Right lung (tissue), 5 donors: Measurements from ENCODE around the gene CD180. TPM values are rescaled to one million over a fixed set of nuclear protein-coding genes. Genes with fewer than 3 reads are reported as not detected.
A peak's percentile ranks its signal among the peaks of the same experiment; 100 is the strongest.
"Not testable (repeated sequence)": the region's sequence is repeated elsewhere in the genome, so short reads cannot be mapped to it uniquely, and the experiment has no call there.

Source experiments
- DNase-seq, 2 donors: peaks; one replicate each; pipeline ENCODE4 v3.0.0-alpha.2; 2013
- polyA plus RNA-seq, 5 donors: library from polyadenylated mRNA; unstranded; fragments of 120-200 nt; gene quantifications; one replicate each; pipeline versions ENCODE4 v1.2.1 to v1.2.3, GENCODE V29; 2013; ENCODE audit warnings: inconsistent platforms in 1 of 5, low replicate concordance in 1 of 5; ENCODE audit not compliant: insufficient read length in 5 of 5, insufficient read depth in 1 of 5

Gene CD180
- polyA plus RNA-seq, 5 donors: 0.50 to 1.9 (median 0.92) TPM

GRCh38 chr5:67190410-67190809 is 6.2 kb downstream of the CD180 start:
- DNase-seq: no peak

- DNase-seq: no peak
Observed at GRCh38 chr5:67189931-67190330, 6.7 kb downstream of the CD180 start.

DNA sequence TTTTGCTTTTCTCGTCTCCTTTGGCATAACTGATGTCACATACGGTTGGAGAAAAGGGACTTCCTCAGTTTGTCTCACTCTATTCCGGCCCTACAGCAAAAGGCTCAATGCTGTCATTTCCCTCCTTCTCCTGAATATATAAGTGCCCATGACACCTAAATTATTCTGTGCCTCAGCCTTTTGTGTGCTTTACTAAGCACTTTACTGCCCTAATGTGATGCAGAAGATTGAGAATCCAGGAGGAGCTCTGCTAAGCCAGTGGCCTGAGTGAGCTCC is 7.6 kb downstream of the CD180 start:
- DNase-seq: no peak

- no peak for DNase-seq
Observed at GRCh38 chr5:67188274-67189078, 8.1 kb downstream of the CD180 start.

DNA sequence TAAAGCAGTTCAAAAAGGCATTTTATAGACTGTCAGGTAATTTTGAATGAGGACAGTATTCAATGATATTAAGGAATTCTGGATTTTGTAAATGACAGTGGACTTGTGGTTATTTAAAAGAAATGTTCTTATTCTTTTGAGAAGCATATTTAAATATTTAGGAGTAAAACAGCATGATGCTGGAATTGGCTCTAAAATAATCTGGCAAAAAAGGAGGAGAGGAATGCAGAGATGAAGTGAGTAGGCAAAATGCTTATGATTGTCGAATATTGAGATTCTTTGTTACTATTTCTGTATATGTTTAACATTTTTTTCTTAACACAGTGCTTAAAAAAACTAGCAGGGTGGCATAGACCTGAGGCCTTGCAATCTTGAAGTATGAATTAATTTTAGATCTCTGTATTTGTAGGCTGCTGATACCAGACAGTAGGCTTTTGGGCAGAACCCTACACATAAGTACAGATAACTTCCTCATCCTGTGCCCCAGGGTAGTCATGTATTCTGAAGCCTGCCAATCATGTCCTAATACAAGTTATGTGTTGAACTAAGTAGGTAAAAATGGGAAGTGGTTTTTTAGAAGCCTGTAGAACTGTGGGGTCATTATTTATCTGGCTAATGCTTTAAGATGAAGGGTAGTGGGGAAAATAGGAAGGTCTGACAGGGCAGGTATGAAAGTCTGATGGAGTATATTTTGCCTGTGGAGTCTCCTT is 9.4 kb downstream of the CD180 start:
- no peak for DNase-seq

DNA sequence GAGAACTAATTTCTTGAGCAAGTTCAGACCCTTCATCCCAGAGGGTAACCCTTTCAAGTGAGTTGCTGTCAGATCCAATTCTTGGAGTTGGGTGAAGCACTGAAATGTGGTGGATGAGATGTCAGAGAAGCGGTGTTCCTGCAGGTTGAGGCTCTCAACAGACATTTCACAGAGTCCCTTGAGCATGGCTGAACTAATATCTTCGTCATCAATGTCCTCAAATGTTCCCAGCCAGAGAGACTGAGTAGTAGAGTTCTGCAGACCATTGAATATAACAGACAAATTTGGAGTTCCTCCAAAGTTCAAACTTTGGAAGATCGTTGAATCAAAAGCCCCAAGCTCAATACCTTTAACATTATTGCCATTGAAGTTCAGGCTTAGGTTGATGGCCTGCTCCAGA is 12.7 kb downstream of the CD180 start:
- DNase-seq: no peak

DNA sequence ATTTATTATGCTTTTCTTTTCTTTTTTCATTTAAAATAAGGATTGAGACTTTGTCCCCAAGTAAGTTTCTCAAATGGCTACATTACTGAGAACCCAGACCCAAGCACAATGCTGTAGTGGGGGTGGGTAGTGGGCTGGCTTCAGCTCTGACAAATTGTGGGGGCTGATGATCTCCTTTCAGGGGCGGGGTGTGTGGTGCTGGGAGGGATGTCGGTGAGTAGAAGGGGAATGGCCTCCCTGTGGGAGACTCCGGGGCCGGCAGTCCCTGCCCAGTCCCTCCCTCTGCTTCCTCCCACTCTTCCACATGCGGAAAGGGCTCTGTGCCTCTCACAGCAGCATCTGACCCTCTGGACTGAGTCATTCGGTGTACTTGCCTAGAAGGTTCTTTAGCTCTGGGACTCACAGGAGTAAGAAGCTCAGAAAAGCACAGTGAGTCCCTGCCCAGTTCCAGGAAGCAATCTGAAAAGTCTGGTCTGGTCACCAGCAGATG is 14.3 kb downstream of the CD180 start:
- no peak for DNase-seq

GRCh38 chr5:67181648-67182221 is 14.9 kb downstream of the CD180 start:
- no peak for DNase-seq

- no peak for DNase-seq
Observed at GRCh38 chr5:67179697-67180361, 16.8 kb downstream of the CD180 start.

DNA sequence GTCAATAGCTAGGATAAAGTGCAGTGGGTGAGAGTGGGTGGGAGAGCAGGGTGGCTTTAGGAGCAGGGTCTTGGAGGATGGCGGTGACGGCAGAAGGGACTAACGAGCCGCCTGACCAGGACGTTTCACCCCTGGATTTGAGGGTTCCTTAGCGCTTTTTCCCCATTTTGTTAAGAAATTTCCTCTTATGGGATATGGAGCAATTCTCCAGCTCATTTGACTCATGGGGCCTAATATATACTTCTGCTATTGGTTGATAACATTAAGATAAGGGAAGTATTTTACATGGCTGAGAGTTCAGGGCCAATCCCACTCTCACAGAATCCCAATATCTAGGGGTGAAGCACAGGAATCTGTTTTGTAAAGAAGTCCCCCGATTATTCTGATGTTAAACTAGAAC is 17.6 kb downstream of the CD180 start:
- DNase-seq: no peak

DNA sequence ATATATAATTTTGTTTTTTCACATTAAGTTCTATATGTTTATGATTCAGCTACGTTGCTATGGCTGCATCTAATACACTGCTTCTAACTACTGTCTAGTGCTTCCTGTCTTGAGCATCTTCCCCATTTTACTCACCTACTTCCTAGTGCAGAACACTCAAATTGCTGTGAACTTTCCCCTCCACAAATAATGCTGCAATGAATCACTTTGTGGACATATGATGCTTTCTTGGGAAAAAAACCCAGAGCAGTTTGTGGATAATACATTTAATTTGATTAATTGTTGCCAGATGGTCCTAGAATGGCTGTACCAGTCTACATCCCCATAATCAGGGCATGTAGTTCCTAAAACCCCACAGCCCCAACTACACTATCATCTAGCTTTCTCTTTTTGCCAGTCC is 18.5 kb downstream of the CD180 start:
- DNase-seq: no peak

DNA sequence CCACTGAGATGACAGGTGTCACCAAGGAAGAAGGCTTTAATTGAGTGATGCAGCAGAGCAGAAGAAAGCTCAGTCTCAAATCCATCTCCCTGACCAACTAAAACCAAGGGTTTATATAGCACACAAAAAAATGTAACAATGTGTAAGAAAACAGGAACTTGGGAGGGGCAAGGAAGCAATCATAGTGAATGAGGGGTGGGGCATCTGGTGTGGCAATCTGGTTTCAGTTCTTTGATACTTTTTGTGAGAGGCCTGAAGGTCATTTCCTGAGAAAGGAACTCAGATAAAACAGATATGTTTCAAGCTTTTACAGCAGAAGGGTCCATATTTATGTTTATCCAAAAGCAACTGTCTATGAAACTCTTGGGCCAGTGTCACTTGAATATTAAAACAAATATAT is 19.7 kb downstream of the CD180 start:
- DNase-seq: no peak

DNA sequence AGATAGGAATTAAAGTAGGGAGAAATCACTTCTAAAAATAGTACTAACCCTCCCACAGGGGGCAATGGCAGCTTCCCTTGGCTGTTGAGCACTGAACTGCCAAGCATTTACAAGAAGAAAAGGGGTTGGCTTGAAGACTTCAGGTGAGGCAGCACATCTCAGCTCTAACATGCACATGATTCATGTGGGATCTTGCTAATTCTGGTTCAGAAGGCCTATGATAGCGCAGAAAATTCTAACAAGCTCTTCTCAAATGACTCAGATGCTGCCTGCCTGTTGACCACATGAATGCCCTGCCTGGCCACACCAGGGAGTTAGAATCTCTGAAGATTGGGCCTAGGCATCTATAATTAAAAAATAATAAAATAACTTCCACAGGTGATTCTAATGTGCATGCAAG is 22.6 kb downstream of the CD180 start:
- no peak for DNase-seq

GRCh38 chr5:67173351-67173750 is 23.2 kb downstream of the CD180 start:
- not testable (repeated sequence) for DNase-seq

DNA sequence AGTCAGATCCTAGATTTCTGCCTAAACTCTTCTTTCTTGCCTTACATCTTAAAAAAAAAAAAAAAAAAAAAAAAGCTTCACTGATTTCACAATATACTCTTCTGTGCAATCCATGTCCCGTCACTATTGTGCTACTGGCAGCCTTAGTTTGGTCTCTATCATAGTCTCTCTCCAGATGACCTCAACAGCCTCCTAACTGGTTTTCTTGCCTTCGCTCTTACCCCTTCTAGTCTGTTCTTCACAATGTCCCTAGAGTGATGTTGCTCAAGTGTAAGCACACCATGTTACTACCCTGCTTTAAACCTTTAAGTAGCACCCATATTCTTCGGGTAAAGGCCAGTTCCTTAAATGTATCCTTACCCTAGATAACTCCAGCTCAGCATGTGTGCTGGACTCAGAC is 25.8 kb downstream of the CD180 start:
- DNase-seq: no peak

DNA sequence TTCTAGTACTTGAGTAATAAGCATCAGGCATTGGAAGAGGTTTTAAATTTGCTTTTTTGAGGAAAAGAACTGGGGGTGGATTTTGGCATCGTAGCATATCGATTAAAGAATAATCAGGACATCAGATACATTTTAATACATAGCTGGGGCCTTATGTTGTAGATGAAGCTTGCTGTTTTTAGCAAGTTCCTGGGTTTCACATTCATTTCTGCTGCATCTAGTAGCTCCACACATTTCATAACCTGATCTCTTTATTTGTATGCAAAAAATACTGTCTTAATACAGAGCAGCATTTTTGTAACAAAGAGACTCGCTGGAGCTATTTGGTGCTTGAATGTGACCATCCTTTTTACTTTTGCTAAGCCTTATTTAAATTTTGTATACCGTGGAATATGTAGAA is 28.5 kb downstream of the CD180 start:
- DNase-seq: no peak

GRCh38 chr5:67166460-67167285 is 29.9 kb downstream of the CD180 start:
- DNase-seq: no peak

DNA sequence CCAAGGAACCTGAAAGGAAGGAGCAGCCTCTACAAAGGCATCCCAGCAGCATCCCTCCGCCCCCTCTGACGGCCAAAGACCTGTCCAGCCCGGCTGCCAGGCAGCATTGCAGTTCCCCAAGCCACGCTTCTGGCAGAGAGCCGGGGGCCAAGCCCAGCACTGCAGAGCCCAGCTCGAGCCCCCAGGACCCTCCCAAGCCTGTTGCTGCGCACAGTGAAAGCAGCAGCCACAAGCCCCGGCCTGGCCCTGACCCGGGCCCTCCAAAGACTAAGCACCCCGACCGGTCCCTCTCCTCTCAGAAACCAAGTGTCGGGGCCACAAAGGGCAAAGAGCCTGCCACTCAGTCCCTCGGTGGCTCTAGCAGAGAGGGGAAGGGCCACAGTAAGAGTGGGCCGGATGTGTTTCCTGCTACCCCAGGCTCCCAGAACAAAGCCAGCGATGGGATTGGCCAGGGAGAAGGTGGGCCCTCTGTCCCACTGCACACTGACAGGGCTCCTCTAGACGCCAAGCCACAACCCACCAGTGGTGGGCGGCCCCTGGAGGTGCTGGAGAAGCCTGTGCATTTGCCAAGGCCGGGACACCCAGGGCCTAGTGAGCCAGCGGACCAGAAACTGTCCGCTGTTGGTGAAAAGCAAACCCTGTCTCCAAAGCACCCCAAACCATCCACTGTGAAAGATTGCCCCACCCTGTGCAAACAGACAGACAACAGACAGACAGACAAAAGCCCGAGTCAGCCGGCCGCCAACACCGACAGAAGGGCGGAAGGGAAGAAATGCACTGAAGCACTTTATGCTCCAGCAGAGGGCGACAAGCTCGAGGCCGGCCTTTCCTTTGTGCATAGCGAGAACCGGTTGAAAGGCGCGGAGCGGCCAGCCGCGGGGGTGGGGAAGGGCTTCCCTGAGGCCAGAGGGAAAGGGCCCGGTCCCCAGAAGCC is 30.8 kb downstream of the CD180 start:
- DNase-seq: peak; percentile 78 to 84

GRCh38 chr5:67164856-67165525 is 31.6 kb downstream of the CD180 start:
- no peak for DNase-seq
